PFSK-1 (cell line): Measurements from ENCODE around the gene SMAD4.

Experiments used
- FOXP2 ChIP-seq: optimal IDR thresholded peaks from 2 replicates; pipeline ENCODE3; 2011; ENCODE audit warnings: borderline replicate concordance, control low read depth, inconsistent platforms; ENCODE audit not compliant: insufficient read depth; ENCODE audit errors: extremely low read length, extremely low read depth
- POLR2AphosphoS5 ChIP-seq: IDR thresholded peaks from 2 replicates; pipeline ENCODE4 v1.6.1; 2012; ENCODE audit warnings: low read depth, mild to moderate bottlenecking, control low read depth, low read length, moderate library complexity
- REST ChIP-seq, 2 experiments: IDR thresholded peaks; 2 replicates each; pipeline versions ENCODE4 v1.6.1 to v1.8.0; 2011 to 2012; ENCODE audit warnings: low read depth in 2 of 2, low read length in 2 of 2, control low read depth in 1 of 2, inconsistent platforms in 1 of 2, mild to moderate bottlenecking in 1 of 2, moderate library complexity in 1 of 2; ENCODE audit not compliant: insufficient read depth in 1 of 2
- SIN3A ChIP-seq: IDR thresholded peaks from 2 replicates; pipeline ENCODE4 v1.6.1; 2012; ENCODE audit warnings: mild to moderate bottlenecking, low read length, moderate library complexity, borderline replicate concordance; ENCODE audit not compliant: insufficient read depth
- TAF1 ChIP-seq: IDR thresholded peaks from 2 replicates; pipeline ENCODE4 v1.6.1; 2012; ENCODE audit warnings: low read length, control low read depth, borderline replicate concordance; ENCODE audit not compliant: insufficient read depth

Gene SMAD4

GRCh38 chr18:51021226-51021965 lies 8.6 kb upstream of the SMAD4 start:
- no peak for TF ChIP-seq POLR2AphosphoS5
- TF ChIP-seq TAF1: no peak
- TF ChIP-seq FOXP2: no peak
- TF ChIP-seq REST (IDR thresholded peaks at IDR 0.05; ENCODE audit: insufficient read depth in 1 of 2, low read depth in 2 of 2, low read length in 2 of 2): no peak
- no peak for TF ChIP-seq SIN3A

- TF ChIP-seq FOXP2 (no peak), TAF1 (no peak), SIN3A (no peak), POLR2AphosphoS5 (no peak), REST (IDR thresholded peaks at IDR 0.05; ENCODE audit: insufficient read depth in 1 of 2, low read depth in 2 of 2, low read length in 2 of 2) (no peak)
Measured at GRCh38 chr18:51025512-51025911, 4.5 kb upstream of the SMAD4 start.

- TF ChIP-seq TAF1 (no peak), POLR2AphosphoS5 (no peak), REST (IDR thresholded peaks at IDR 0.05; ENCODE audit: insufficient read depth in 1 of 2, low read depth in 2 of 2, low read length in 2 of 2) (no peak), SIN3A (no peak), FOXP2 (no peak)
Measured at GRCh38 chr18:51028201-51028805, 1.7 kb upstream of the SMAD4 start.

GRCh38 chr18:51029378-51029693 lies 677 bp upstream of the SMAD4 start:
- TF ChIP-seq SIN3A (no peak), REST (IDR thresholded peaks at IDR 0.05; ENCODE audit: insufficient read depth in 1 of 2, low read depth in 2 of 2, low read length in 2 of 2) (no peak), POLR2AphosphoS5 (no peak), FOXP2 (no peak), TAF1 (no peak)
